ENCODE results near the gene MLPH.

- TF ChIP-seq, protein P1, sequence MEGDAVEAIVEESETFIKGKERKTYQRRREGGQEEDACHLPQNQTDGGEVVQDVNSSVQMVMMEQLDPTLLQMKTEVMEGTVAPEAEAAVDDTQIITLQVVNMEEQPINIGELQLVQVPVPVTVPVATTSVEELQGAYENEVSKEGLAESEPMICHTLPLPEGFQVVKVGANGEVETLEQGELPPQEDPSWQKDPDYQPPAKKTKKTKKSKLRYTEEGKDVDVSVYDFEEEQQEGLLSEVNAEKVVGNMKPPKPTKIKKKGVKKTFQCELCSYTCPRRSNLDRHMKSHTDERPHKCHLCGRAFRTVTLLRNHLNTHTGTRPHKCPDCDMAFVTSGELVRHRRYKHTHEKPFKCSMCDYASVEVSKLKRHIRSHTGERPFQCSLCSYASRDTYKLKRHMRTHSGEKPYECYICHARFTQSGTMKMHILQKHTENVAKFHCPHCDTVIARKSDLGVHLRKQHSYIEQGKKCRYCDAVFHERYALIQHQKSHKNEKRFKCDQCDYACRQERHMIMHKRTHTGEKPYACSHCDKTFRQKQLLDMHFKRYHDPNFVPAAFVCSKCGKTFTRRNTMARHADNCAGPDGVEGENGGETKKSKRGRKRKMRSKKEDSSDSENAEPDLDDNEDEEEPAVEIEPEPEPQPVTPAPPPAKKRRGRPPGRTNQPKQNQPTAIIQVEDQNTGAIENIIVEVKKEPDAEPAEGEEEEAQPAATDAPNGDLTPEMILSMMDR (IDR thresholded peaks at IDR 0.05; ENCODE audit: borderline replicate concordance, extremely low read depth, low read length, poor library complexity, severe bottlenecking) = no peak
- TF ChIP-seq EZH2 (IDR thresholded peaks at IDR 0.05; ENCODE audit: borderline replicate concordance, low read depth, low read length, severe bottlenecking) = no peak
Observed at GRCh38 chr2:237444071-237444470, 43.0 kb upstream of the MLPH start.

Measured in DND-41 (cell line).